NCI-H128 (cell line): ENCODE data around the gene LY6G5C.

ENCODE experiments used
- DNase-seq: peaks from one replicate; lab custom pipeline; 2025; ENCODE audit not compliant: unreplicated experiment; lab: John Stamatoyannopoulos, UW

LY6G5C gene

GRCh38 chr6:31663126-31663960 is 17.5 kb downstream of the LY6G5C start:
- no peak for DNase-seq

- DNase-seq = no peak
Observed at GRCh38 chr6:31662124-31662723, 18.6 kb downstream of the LY6G5C start.

- no peak for DNase-seq
Observed at GRCh38 chr6:31661262-31662123, 19.4 kb downstream of the LY6G5C start.

- DNase-seq = peak; percentile 44
Observed at GRCh38 chr6:31660381-31661261, 20.2 kb downstream of the LY6G5C start, which contains the start of gene C6orf47. C6orf47 (minus strand) TSS chr6:31660778; CDS start chr6:31659947, 831 bp downstream.

- no peak for DNase-seq
Observed at GRCh38 chr6:31659649-31660380, 21.1 kb downstream of the LY6G5C start.

- DNase-seq = no peak
Observed at GRCh38 chr6:31658983-31659648, 21.8 kb downstream of the LY6G5C start.

GRCh38 chr6:31658158-31658688 is 22.6 kb downstream of the LY6G5C start:
- DNase-seq = no peak

GRCh38 chr6:31657406-31658157 is 23.3 kb downstream of the LY6G5C start:
- DNase-seq = no peak

GRCh38 chr6:31655349-31656237 is 25.3 kb downstream of the LY6G5C start, which contains the start of gene APOM:
APOM (plus strand) TSS chr6:31655894; CDS start chr6:31655967, 73 bp downstream.
- no peak for DNase-seq

- DNase-seq = no peak
Observed at GRCh38 chr6:31654574-31655348, 26.1 kb downstream of the LY6G5C start.

- peak; percentile 97 for DNase-seq
Observed at GRCh38 chr6:31652925-31653724, 27.7 kb downstream of the LY6G5C start.

- DNase-seq = peak; percentile 27
Observed at GRCh38 chr6:31651602-31652191, 29.2 kb downstream of the LY6G5C start.

- no peak for DNase-seq
Observed at GRCh38 chr6:31645325-31645724, 35.5 kb downstream of the LY6G5C start.

GRCh38 chr6:31643818-31644454 is 36.9 kb downstream of the LY6G5C start:
- no peak for DNase-seq
